SK-N-SH (cell line): Measurements from ENCODE around the gene C3. TPM values are rescaled to one million over a fixed set of nuclear protein-coding genes. Genes with fewer than 3 reads are reported as not detected.

Experiments
- CTCF ChIA-PET: fragments of 300-600, 350-600 bp; formaldehyde crosslinking; extraction: SDS; loops from one replicate; lab custom pipeline; 2021; lab: Yijun Ruan, JAX
- POLR2A ChIA-PET: fragments of 350-600 bp; sonication (Branson Sonifier 250); formaldehyde crosslinking; extraction: SDS; loops from one replicate; lab custom pipeline; 2020; ENCODE audit warnings: antibody characterized with exemption, inconsistent platforms; lab: Yijun Ruan, JAX
- DNase-seq: peaks from one replicate; pipeline ENCODE4 v3.0.0; 2012
- H2AFZ ChIP-seq: fragments of 200-600 bp; sonication (generic); 2 replicates; pipeline ENCODE4 v1.8.1; 2016; ENCODE audit warnings: antibody characterized with exemption, mild to moderate bottlenecking, low read depth
- H3F3A ChIP-seq: fragments of 200-600 bp; sonication (generic); replicated peaks from 2 replicates; pipeline ENCODE3; 2016; ENCODE audit warnings: antibody characterized with exemption, mild to moderate bottlenecking; ENCODE audit not compliant: insufficient read depth
- H3K27ac ChIP-seq, 2 experiments: fragments of 200-500 bp in 1 of 2; fragments of 200-600 bp in 1 of 2; sonication (Bioruptor generic) in 1 of 2; sonication (generic), shearing (Covaris generic) in 1 of 2; 2 replicates each; pipeline versions ENCODE4 v1.5.1 to v1.6.1; 2014 to 2016; ENCODE audit warnings: low read depth in 2 of 2, inconsistent platforms in 1 of 2, low read length in 1 of 2, mild to moderate bottlenecking in 1 of 2, mixed read lengths in 1 of 2
- H3K27me3 ChIP-seq: fragments of 200-600 bp; sonication (generic), shearing (Covaris generic); 2 replicates; pipeline ENCODE4 v1.6.1; 2016; ENCODE audit warnings: mixed run types; ENCODE audit not compliant: insufficient read depth
- H3K36me3 ChIP-seq, 2 experiments: fragments of 200-500 bp in 1 of 2; fragments of 200-600 bp in 1 of 2; sonication (Bioruptor generic) in 1 of 2; sonication (generic) in 1 of 2; replicated peaks in 1 of 2; 2 replicates each; pipeline versions ENCODE3 to v1.5.1; 2014 to 2016; ENCODE audit warnings: low read length in 1 of 2, mild to moderate bottlenecking in 1 of 2; ENCODE audit not compliant: insufficient read depth in 2 of 2, control insufficient read depth in 1 of 2
- H3K4me1 ChIP-seq, 2 experiments: fragments of 200-500 bp in 1 of 2; fragments of 200-600 bp in 1 of 2; sonication (Bioruptor generic) in 1 of 2; sonication (generic), shearing (Covaris generic) in 1 of 2; 2 replicates each; pipeline versions ENCODE4 v1.5.1 to v1.6.1; 2014 to 2016; ENCODE audit warnings: low read depth in 1 of 2, low read length in 1 of 2, mixed run types in 1 of 2; ENCODE audit not compliant: insufficient read depth in 2 of 2, control insufficient read depth in 1 of 2
- H3K4me2 ChIP-seq: fragments of 200-600 bp; sonication (generic), shearing (Covaris generic); 2 replicates; pipeline ENCODE4 v1.6.1; 2017; ENCODE audit warnings: mixed run types
- H3K4me3 ChIP-seq, 2 experiments: fragments of 200-500 bp in 1 of 2; fragments of 200-600 bp in 1 of 2; sonication (Bioruptor generic) in 1 of 2; sonication (generic), shearing (Covaris generic) in 1 of 2; 2 replicates each; pipeline versions ENCODE4 v1.5.1 to v1.8.1; 2014 to 2016; ENCODE audit warnings: low read depth in 2 of 2, inconsistent platforms in 1 of 2, low read length in 1 of 2, mild to moderate bottlenecking in 1 of 2, mixed read lengths in 1 of 2, moderate library complexity in 1 of 2
- H3K79me2 ChIP-seq: fragments of 200-600 bp; sonication (generic); 2 replicates; pipeline ENCODE4 v1.8.1; 2017; ENCODE audit warnings: mild to moderate bottlenecking; ENCODE audit not compliant: insufficient read depth
- H3K9ac ChIP-seq: fragments of 200-600 bp; sonication (generic); 2 replicates; pipeline ENCODE4 v1.6.1; 2017; ENCODE audit warnings: mixed run types
- H3K9me2 ChIP-seq: fragments of 200-600 bp; sonication (generic); 2 replicates; pipeline ENCODE4 v1.6.1; 2017; ENCODE audit warnings: mixed run types
- H3K9me3 ChIP-seq: fragments of 200-600 bp; sonication (generic); 2 replicates; pipeline ENCODE4 v1.6.1; 2017; ENCODE audit warnings: mixed run types, mild to moderate bottlenecking, moderate library complexity
- H4K20me1 ChIP-seq: fragments of 200-600 bp; sonication (generic); 2 replicates; pipeline ENCODE4 v1.6.1; 2017; ENCODE audit warnings: mild to moderate bottlenecking, mixed run types; ENCODE audit not compliant: insufficient read depth
- CHD2 ChIP-seq: fragments of 150-350 bp; IDR thresholded peaks from 2 replicates; pipeline ENCODE4 v1.6.1; 2018; ENCODE audit warnings: low read length; ENCODE audit not compliant: partially characterized antibody
- FOSL2 ChIP-seq: IDR thresholded peaks from 2 replicates; pipeline ENCODE4 v1.4.0; 2012; ENCODE audit warnings: low read depth, mild to moderate bottlenecking, moderate library complexity, borderline replicate concordance
- FOXJ3 ChIP-seq: sonication (generic); formaldehyde crosslinking; IDR thresholded peaks from 2 replicates; pipeline ENCODE4 v1.5.1; 2020; ENCODE audit warnings: mild to moderate bottlenecking, missing genetic modification reagents
- FOXM1 ChIP-seq: IDR thresholded peaks from 2 replicates; pipeline ENCODE4 v1.4.0; 2012; ENCODE audit warnings: low read depth, mild to moderate bottlenecking
- MEF2A ChIP-seq: IDR thresholded peaks from 2 replicates; pipeline ENCODE4 v1.4.0; 2012; ENCODE audit warnings: low read depth, borderline replicate concordance
- MXI1 ChIP-seq: IDR thresholded peaks from 2 replicates; pipeline ENCODE4 v1.6.1; 2012; ENCODE audit warnings: mild to moderate bottlenecking, low read depth, low read length, improper control_type of control experiment
- RAD21 ChIP-seq: IDR thresholded peaks from 2 replicates; pipeline ENCODE4 v1.6.1; 2012; ENCODE audit warnings: mild to moderate bottlenecking, low read length
- RXRA ChIP-seq: IDR thresholded peaks from 2 replicates; pipeline ENCODE4 v1.4.0; 2012; ENCODE audit warnings: low read depth, mild to moderate bottlenecking, borderline replicate concordance
- SIN3A ChIP-seq: IDR thresholded peaks from 2 replicates; pipeline ENCODE4 v1.6.1; 2012; ENCODE audit warnings: low read depth, mild to moderate bottlenecking, low read length, moderate library complexity, borderline replicate concordance
- SMC3 ChIP-seq: IDR thresholded peaks from 2 replicates; pipeline ENCODE4 v1.6.1; 2012; ENCODE audit warnings: low read depth, low read length, improper control_type of control experiment
- TCF12 ChIP-seq: IDR thresholded peaks from 2 replicates; pipeline ENCODE4 v1.4.0; 2012
- TEAD4 ChIP-seq: IDR thresholded peaks from 2 replicates; pipeline ENCODE4 v1.4.0; 2012; ENCODE audit warnings: mild to moderate bottlenecking, borderline replicate concordance; ENCODE audit not compliant: insufficient read depth
- YY1 ChIP-seq: IDR thresholded peaks from 2 replicates; pipeline ENCODE4 v1.4.0; 2012; ENCODE audit warnings: low read depth, mild to moderate bottlenecking
- WGBS: methylation state at CpG from one replicate; pipeline ENCODE4 v1.1.6; 2017; ENCODE audit warnings: low lambda C conversion rate; 5-methylcytosine and 5-hydroxymethylcytosine counted together
- polyA plus RNA-seq, 3 experiments: library from polyadenylated mRNA; depleted of rRNA; stranded (reverse); fragments of >200 nt; gene quantifications; 2 replicates each; pipeline ENCODE4 v1.2.3, GENCODE V29; 2012
- TF ChIP-seq, protein P1 (sequence below): fragments of 200-600 bp; sonication (generic); IDR thresholded peaks from 2 replicates; pipeline ENCODE4 v1.6.1; 2017; ENCODE audit warnings: antibody characterized with exemption, mild to moderate bottlenecking, moderate library complexity
- TF ChIP-seq, protein P2 (sequence below): IDR thresholded peaks from 2 replicates; pipeline ENCODE4; 2012
- TF ChIP-seq, protein P3 (sequence below): IDR thresholded peaks from 2 replicates; pipeline ENCODE4 v1.4.0; 2012; ENCODE audit warnings: low read depth, borderline replicate concordance
- TF ChIP-seq, protein P4 (sequence below): IDR thresholded peaks from 2 replicates; pipeline ENCODE4 v1.6.1; 2012; ENCODE audit warnings: mild to moderate bottlenecking, low read depth, low read length, moderate library complexity
- TF ChIP-seq, protein P5 (sequence below): IDR thresholded peaks from 2 replicates; pipeline ENCODE4 v1.4.0; 2012; ENCODE audit warnings: low read depth
- TF ChIP-seq, protein P6 (sequence below): IDR thresholded peaks from 2 replicates; pipeline ENCODE4 v1.4.0; 2012; ENCODE audit warnings: low read depth, borderline replicate concordance

C3 gene
- polyA plus RNA-seq, 1 of the 3 experiments (the other 2 are of a cell fraction) = 0.67 TPM

DNA sequence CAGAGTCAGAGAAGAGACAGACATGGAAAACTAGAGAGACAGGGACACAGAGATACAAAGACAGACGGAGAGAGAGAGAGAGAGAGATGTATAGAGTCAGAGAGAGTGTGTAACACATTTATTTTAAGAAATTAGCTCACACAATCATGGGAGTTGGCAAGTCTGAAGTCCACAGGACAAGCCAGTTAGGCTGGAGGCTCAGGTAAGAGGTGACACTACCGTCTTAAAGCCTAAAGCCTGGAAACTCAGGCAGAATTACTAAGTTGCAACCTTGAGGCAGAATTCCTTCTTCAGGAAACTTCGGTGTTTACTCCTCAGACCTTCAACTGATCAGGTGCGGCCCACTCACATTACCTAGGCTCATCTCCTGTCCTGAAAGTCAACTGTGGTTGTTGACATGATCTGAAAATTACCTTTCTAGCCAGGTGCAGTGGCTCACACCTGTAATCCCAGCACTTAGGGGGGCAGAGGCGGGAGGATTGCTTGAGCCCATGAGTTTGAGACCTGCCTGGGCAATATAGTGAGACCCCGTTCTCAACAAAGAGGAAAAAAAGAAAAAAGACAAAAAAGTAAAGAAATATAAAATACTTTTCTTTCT lies 47.7 kb downstream of the C3 start:
- Histone ChIP-seq H3K36me3 (no peaks in the 10 kb centered on the region), H3K4me1 (peaks cover 0 to 4% of the 10 kb centered on the region in 2 experiments; a peak in 1 of 4 replicates)
- TF ChIP-seq FOSL2 = no peak
- no peak for TF ChIP-seq TEAD4
- TF ChIP-seq, protein P1, sequence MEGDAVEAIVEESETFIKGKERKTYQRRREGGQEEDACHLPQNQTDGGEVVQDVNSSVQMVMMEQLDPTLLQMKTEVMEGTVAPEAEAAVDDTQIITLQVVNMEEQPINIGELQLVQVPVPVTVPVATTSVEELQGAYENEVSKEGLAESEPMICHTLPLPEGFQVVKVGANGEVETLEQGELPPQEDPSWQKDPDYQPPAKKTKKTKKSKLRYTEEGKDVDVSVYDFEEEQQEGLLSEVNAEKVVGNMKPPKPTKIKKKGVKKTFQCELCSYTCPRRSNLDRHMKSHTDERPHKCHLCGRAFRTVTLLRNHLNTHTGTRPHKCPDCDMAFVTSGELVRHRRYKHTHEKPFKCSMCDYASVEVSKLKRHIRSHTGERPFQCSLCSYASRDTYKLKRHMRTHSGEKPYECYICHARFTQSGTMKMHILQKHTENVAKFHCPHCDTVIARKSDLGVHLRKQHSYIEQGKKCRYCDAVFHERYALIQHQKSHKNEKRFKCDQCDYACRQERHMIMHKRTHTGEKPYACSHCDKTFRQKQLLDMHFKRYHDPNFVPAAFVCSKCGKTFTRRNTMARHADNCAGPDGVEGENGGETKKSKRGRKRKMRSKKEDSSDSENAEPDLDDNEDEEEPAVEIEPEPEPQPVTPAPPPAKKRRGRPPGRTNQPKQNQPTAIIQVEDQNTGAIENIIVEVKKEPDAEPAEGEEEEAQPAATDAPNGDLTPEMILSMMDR = no peak
- no peak for TF ChIP-seq FOXJ3
- no peak for TF ChIP-seq FOXM1
- TF ChIP-seq YY1 = no peak
- TF ChIP-seq, protein P2, sequence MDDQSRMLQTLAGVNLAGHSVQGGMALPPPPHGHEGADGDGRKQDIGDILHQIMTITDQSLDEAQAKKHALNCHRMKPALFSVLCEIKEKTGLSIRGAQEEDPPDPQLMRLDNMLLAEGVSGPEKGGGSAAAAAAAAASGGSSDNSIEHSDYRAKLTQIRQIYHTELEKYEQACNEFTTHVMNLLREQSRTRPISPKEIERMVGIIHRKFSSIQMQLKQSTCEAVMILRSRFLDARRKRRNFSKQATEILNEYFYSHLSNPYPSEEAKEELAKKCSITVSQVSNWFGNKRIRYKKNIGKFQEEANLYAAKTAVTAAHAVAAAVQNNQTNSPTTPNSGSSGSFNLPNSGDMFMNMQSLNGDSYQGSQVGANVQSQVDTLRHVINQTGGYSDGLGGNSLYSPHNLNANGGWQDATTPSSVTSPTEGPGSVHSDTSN = no peak
- TF ChIP-seq MEF2A = no peak
- no peak for TF ChIP-seq RXRA
- TF ChIP-seq, protein P3, sequence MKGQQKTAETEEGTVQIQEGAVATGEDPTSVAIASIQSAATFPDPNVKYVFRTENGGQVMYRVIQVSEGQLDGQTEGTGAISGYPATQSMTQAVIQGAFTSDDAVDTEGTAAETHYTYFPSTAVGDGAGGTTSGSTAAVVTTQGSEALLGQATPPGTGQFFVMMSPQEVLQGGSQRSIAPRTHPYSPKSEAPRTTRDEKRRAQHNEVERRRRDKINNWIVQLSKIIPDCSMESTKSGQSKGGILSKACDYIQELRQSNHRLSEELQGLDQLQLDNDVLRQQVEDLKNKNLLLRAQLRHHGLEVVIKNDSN = no peak
- TF ChIP-seq, protein P4, sequence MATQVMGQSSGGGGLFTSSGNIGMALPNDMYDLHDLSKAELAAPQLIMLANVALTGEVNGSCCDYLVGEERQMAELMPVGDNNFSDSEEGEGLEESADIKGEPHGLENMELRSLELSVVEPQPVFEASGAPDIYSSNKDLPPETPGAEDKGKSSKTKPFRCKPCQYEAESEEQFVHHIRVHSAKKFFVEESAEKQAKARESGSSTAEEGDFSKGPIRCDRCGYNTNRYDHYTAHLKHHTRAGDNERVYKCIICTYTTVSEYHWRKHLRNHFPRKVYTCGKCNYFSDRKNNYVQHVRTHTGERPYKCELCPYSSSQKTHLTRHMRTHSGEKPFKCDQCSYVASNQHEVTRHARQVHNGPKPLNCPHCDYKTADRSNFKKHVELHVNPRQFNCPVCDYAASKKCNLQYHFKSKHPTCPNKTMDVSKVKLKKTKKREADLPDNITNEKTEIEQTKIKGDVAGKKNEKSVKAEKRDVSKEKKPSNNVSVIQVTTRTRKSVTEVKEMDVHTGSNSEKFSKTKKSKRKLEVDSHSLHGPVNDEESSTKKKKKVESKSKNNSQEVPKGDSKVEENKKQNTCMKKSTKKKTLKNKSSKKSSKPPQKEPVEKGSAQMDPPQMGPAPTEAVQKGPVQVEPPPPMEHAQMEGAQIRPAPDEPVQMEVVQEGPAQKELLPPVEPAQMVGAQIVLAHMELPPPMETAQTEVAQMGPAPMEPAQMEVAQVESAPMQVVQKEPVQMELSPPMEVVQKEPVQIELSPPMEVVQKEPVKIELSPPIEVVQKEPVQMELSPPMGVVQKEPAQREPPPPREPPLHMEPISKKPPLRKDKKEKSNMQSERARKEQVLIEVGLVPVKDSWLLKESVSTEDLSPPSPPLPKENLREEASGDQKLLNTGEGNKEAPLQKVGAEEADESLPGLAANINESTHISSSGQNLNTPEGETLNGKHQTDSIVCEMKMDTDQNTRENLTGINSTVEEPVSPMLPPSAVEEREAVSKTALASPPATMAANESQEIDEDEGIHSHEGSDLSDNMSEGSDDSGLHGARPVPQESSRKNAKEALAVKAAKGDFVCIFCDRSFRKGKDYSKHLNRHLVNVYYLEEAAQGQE = no peak
- no peak for TF ChIP-seq TCF12
- no peak for TF ChIP-seq SMC3
- no peak for TF ChIP-seq MXI1
- TF ChIP-seq, protein P5, sequence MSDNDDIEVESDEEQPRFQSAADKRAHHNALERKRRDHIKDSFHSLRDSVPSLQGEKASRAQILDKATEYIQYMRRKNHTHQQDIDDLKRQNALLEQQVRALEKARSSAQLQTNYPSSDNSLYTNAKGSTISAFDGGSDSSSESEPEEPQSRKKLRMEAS = no peak
- no peak for TF ChIP-seq CHD2
- no peak for TF ChIP-seq SIN3A
- TF ChIP-seq RAD21 = no peak
- TF ChIP-seq, protein P6, sequence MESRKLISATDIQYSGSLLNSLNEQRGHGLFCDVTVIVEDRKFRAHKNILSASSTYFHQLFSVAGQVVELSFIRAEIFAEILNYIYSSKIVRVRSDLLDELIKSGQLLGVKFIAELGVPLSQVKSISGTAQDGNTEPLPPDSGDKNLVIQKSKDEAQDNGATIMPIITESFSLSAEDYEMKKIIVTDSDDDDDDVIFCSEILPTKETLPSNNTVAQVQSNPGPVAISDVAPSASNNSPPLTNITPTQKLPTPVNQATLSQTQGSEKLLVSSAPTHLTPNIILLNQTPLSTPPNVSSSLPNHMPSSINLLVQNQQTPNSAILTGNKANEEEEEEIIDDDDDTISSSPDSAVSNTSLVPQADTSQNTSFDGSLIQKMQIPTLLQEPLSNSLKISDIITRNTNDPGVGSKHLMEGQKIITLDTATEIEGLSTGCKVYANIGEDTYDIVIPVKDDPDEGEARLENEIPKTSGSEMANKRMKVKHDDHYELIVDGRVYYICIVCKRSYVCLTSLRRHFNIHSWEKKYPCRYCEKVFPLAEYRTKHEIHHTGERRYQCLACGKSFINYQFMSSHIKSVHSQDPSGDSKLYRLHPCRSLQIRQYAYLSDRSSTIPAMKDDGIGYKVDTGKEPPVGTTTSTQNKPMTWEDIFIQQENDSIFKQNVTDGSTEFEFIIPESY = no peak
- TF ChIP-seq, all 33 proteins: peak for 0
- Histone ChIP-seq H4K20me1 (no peaks in the 10 kb centered on the region), H3F3A (no peaks in the 10 kb centered on the region), H3K27me3 (peaks cover 53% of the 10 kb centered on the region), H3K4me2 (no peak overlapping the region), H3K79me2 (no peaks in the 10 kb centered on the region), H3K9ac (no peak overlapping the region), H3K27ac (no peak overlapping the region), H3K4me3 (no peak overlapping the region), H2AFZ (no peak overlapping the region), H3K9me3 (no peaks in the 10 kb centered on the region), H3K9me2 (no peaks in the 10 kb centered on the region)
- POLR2A ChIA-PET = no interaction called here
- DNase-seq = no peak
- CTCF ChIA-PET = interaction anchor here (1.8 kb wide), 1 partner anchor 11 kb away, joined by 4 read pairs; no protein-coding TSS in a partner anchor
- 28% methylated on average over 6 of the region's 6 CpGs for WGBS
